Measurements from ENCODE around the gene NOTCH2.

The NOTCH2 gene

DNA sequence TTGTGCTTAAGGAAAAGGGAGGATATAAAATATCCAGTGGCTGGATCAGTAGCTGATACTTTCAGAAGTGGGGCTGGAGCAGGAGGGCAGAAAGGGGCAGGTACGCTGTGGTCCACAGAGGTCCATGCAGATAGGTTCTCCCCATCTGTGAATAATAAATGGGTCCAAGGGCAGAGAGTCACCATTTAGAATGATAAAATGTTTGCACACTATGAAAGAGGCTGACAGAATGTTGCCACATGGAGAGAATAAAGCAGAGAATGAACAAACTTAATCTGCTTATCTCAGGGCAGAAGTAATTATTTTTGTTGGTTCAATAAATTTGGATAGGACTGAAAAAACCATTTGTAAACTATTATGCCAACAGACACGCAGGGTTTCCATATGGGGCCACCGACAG lies 156.5 kb downstream of the NOTCH2 start:
- Histone ChIP-seq H3K9me3 (ENCODE audit: control insufficient read depth, insufficient read depth, low read depth, low read length) (no peaks in the 10 kb centered on the region), H3K36me3 (ENCODE audit: control insufficient read depth in 2 of 2, insufficient read depth in 1 of 2, low read length in 2 of 2) (peaks cover 12 to 57% of the 10 kb centered on the region in 2 experiments), H3K4me3 (ENCODE audit: low read depth, low read length) (no peak overlapping the region), H3K4me1 (ENCODE audit: control insufficient read depth, insufficient read depth, low read length) (no peaks in the 10 kb centered on the region), H3K27ac (ENCODE audit: extremely low read depth, low read depth, low read length) (no peak overlapping the region)
- TF ChIP-seq, protein P1, sequence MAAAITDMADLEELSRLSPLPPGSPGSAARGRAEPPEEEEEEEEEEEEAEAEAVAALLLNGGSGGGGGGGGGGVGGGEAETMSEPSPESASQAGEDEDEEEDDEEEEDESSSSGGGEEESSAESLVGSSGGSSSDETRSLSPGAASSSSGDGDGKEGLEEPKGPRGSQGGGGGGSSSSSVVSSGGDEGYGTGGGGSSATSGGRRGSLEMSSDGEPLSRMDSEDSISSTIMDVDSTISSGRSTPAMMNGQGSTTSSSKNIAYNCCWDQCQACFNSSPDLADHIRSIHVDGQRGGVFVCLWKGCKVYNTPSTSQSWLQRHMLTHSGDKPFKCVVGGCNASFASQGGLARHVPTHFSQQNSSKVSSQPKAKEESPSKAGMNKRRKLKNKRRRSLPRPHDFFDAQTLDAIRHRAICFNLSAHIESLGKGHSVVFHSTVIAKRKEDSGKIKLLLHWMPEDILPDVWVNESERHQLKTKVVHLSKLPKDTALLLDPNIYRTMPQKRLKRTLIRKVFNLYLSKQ (tag by site-specific recombination; IDR thresholded peaks at IDR 0.05; ENCODE audit: borderline replicate concordance), result no peak
- no peak for TF ChIP-seq ZNF621 (tag by site-specific recombination; IDR thresholded peaks at IDR 0.05)
- no peak for TF ChIP-seq TRIM28 (IDR thresholded peaks at IDR 0.05; ENCODE audit: borderline replicate concordance, low read length)
- TF ChIP-seq, protein P2, sequence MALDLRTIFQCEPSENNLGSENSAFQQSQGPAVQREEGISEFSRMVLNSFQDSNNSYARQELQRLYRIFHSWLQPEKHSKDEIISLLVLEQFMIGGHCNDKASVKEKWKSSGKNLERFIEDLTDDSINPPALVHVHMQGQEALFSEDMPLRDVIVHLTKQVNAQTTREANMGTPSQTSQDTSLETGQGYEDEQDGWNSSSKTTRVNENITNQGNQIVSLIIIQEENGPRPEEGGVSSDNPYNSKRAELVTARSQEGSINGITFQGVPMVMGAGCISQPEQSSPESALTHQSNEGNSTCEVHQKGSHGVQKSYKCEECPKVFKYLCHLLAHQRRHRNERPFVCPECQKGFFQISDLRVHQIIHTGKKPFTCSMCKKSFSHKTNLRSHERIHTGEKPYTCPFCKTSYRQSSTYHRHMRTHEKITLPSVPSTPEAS (tag by site-specific recombination; IDR thresholded peaks at IDR 0.05), result no peak
- TF ChIP-seq, protein P3, sequence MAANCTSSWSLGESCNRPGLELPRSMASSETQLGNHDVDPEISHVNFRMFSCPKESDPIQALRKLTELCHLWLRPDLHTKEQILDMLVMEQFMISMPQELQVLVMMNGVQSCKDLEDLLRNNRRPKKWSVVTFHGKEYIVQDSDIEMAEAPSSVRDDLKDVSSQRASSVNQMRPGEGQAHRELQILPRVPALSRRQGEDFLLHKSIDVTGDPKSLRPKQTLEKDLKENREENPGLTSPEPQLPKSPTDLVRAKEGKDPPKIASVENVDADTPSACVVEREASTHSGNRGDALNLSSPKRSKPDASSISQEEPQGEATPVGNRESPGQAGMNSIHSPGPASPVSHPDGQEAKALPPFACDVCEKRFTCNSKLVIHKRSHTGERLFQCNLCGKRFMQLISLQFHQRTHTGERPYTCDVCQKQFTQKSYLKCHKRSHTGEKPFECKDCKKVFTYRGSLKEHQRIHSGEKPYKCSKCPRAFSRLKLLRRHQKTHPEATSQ (tag by site-specific recombination; IDR thresholded peaks at IDR 0.05), result no peak
- no peak for TF ChIP-seq ZNF157 (tag by site-specific recombination; IDR thresholded peaks at IDR 0.05)
- TF ChIP-seq ZFHX2 (tag by site-specific recombination; conservative IDR thresholded peaks at IDR 0.05), result no peak
- TF ChIP-seq, protein P4, sequence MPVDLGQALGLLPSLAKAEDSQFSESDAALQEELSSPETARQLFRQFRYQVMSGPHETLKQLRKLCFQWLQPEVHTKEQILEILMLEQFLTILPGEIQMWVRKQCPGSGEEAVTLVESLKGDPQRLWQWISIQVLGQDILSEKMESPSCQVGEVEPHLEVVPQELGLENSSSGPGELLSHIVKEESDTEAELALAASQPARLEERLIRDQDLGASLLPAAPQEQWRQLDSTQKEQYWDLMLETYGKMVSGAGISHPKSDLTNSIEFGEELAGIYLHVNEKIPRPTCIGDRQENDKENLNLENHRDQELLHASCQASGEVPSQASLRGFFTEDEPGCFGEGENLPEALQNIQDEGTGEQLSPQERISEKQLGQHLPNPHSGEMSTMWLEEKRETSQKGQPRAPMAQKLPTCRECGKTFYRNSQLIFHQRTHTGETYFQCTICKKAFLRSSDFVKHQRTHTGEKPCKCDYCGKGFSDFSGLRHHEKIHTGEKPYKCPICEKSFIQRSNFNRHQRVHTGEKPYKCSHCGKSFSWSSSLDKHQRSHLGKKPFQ (tag by site-specific recombination; IDR thresholded peaks at IDR 0.05), result no peak
- no peak for TF ChIP-seq SP3 (tag by site-specific recombination; IDR thresholded peaks at IDR 0.05)
- TF ChIP-seq ZFP69B (tag by site-specific recombination; IDR thresholded peaks at IDR 0.05), result no peak
- no peak for TF ChIP-seq ZNF202 (tag by site-specific recombination; IDR thresholded peaks at IDR 0.05; ENCODE audit: borderline replicate concordance)
- TF ChIP-seq ZNF211 (tag by site-specific recombination; IDR thresholded peaks at IDR 0.05; ENCODE audit: low read depth), result no peak
- TF ChIP-seq ZNF404 (tag by site-specific recombination; IDR thresholded peaks at IDR 0.05), result no peak
- TF ChIP-seq ZNF558 (tag by site-specific recombination; IDR thresholded peaks at IDR 0.05), result no peak
- no peak for TF ChIP-seq ZNF48 (tag by site-specific recombination; IDR thresholded peaks at IDR 0.05)
- no peak for TF ChIP-seq ZNF548 (tag by site-specific recombination; IDR thresholded peaks at IDR 0.05)
- no peak for TF ChIP-seq ZBTB7A (tag by site-specific recombination; IDR thresholded peaks at IDR 0.05; ENCODE audit: low read depth)
- no peak for TF ChIP-seq YY1 (tag by site-specific recombination; IDR thresholded peaks at IDR 0.05)
- ChIA-PET CTCF (interaction anchor here (0.8 kb wide), 1 partner anchor 107 kb away, joined by 3 read pairs; no protein-coding TSS in a partner anchor), POLR2A (no interaction called here)

DNA sequence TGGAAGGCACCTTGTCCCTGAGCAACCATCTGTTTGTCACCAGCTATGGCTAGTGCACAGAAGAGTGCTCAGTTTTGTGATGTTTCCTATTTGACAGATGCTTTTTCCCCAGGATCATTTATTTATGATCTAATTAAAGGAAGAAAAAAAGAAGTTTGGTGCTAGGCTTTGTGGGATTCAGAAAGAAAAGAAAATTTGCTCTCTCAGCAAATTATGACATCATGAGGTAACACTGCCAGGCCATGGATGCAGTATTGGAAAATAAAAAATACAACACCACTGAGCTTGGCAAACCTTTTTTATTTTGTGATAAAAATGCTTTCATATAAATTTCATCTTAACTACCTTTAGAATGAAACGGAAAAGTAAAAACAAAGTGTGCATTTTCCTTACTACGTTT lies 157.7 kb downstream of the NOTCH2 start:
- ChIA-PET CTCF (no interaction called here), POLR2A (no interaction called here)
- TF ChIP-seq ZNF560 (tag by site-specific recombination; IDR thresholded peaks at IDR 0.05; ENCODE audit: borderline replicate concordance), result no peak
- no peak for TF ChIP-seq ZNF529 (tag by site-specific recombination; IDR thresholded peaks at IDR 0.05; ENCODE audit: insufficient replicate concordance)
- TF ChIP-seq ZNF248 (tag by site-specific recombination; IDR thresholded peaks at IDR 0.05), result no peak
- H3K4me3 ChIP-seq (ENCODE audit: low read depth, low read length), result no peak overlapping the region
- no peaks in the 10 kb centered on the region for H3K4me1 ChIP-seq (ENCODE audit: control insufficient read depth, insufficient read depth, low read length)
- H3K9me3 ChIP-seq (ENCODE audit: control insufficient read depth, insufficient read depth, low read depth, low read length), result no peaks in the 10 kb centered on the region
- peaks cover 5 to 45% of the 10 kb centered on the region in 2 experiments; a peak in 2 of 3 replicates for H3K36me3 ChIP-seq (ENCODE audit: control insufficient read depth in 2 of 2, insufficient read depth in 1 of 2, low read length in 2 of 2)
- H3K27ac ChIP-seq (ENCODE audit: extremely low read depth, low read depth, low read length), result no peak overlapping the region
